ENCODE results near the gene COMMD1. TPM values are rescaled to one million over a fixed set of nuclear protein-coding genes. Genes with fewer than 3 reads are reported as not detected.
"Not testable (repeated sequence)": the region's sequence is repeated elsewhere in the genome, so short reads cannot be mapped to it uniquely, and the experiment has no call there.

COMMD1 gene
- total RNA-seq, 1 donor from 2014 or later: 31.4 TPM

DNA sequence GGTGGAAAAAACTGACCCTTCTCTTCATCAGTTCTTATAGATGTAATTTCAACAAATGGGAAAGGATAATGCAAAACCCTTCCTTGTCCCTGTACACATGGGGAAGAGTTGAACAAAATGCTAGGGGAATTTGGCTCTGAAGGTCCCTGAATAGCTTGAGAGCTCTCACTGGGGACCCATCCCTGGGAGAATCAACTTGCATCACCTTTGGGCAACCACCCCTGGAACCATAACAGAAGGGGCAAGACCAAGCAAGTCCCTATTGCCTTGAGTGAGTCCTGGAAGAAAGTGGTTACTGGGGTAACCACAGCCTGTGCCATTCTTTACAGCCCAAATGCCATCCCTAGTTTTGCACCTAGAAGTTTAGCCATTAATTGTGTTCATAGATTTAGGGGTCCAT is 238.2 kb downstream of the COMMD1 start:
- no peak for ATAC-seq

DNA sequence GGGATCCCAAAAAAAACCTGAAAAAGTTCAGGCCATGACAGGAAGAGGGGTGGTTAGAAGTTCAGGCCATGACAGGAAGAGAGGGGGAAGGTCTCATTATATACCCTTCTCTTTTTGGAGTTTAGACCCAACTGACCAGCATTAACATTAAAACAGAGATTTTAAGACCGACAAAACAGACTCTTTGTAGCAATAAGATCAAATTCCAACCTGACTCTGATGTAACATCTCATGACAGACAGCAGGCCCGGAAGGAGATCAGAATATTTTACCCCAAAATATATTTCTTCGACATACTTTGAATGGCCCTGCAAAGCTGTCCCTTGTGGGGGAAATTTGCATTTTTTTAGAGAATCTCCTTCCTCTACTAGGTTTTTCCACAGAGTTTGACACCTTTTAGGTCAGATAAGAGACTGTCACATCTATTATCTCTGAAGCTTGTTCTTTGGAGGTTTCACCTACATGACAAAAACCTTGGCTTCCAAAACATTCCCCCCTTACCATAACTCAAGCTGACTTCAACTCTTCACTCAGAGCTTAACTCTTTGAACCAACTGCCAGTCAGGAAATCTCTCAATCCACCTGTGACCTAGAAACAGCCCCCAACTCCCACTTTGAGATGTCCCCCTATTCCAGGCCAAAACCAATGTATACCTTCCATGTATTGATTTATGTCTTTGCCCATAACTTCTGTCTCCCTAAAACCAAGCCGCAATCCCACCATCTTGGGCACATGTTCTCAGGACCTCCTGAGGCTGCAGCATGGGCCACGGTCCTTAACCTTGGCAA is 239.4 kb downstream of the COMMD1 start:
- no peak for ATAC-seq

DNA sequence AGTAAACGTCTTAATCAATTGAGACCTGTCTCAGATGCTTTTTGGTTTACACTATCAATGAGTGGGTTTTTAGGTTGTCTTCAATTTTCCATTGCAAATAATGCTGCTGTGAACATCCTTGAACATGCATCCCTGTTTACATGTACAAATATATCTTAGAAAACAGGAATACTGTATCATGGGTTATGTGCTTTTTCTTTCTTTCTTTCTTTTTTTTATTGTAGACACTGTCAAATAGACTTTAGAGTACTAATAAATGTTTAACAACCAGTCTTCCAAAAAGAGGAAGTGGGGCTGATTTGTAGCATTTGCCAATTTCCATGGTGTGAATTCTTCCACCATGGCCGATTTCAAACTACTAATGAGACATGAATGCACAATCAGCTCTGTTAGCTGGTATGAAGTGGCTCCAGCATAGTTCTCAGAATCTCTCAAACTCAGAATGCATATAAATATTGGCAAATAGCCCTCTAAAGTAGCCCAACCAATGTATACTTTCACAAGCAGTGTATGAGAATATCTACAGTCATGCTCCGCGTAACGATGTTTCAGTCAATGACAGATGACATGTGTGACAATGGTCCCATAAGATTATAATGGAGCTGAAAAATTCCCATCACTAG is 240.1 kb downstream of the COMMD1 start:
- ATAC-seq: no peak

DNA sequence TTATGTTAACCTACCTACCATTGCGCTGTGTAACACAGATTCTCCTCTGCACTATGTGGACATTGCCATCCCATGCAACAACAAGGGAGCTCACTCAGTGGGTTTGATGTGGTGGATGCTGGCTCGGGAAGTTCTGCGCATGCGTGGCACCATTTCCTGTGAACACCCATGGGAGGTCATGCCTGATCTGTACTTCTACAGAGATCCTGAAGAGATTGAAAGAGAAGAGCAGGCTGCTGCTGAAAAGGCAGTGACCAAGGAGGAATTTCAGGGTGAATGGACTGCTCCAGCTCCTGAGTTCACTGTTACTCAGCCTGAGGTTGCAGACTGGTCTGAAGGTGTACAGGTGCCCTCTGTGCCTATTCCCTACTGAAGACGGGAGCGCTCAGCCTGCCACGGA is 241.3 kb downstream of the COMMD1 start:
- ATAC-seq: not testable (repeated sequence)

DNA sequence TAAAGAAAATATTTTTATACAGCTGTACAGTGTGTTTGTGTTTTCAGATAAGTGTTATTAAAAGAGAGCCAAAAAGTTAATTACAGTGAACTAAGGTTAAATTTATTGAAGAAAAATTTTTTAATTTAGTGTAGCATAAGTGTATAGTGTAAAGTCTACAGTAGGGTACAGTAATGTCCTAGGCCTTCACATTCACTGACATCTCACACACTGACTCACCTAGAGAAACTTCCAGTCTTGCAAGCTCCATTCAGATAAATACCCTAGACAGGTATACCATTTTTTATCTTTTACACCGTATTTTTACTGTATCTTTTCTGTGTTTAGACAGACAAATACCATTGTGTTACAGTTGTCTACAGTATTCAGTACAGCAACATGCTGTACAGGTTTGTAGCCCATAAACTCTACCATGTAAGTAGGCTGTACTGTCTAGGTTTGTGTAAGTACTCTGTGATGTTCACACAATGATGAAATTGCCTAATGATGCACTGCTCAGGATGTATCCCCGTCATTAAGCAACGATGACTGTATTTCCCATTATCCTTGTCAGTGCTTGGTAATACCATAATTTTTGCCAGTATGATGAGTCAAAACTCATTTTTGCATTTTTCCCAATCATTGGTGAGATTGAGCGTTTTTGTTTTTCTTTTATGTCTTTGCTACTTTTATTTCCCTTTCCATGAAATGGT is 242.3 kb downstream of the COMMD1 start:
- ATAC-seq: peak; percentile 52

DNA sequence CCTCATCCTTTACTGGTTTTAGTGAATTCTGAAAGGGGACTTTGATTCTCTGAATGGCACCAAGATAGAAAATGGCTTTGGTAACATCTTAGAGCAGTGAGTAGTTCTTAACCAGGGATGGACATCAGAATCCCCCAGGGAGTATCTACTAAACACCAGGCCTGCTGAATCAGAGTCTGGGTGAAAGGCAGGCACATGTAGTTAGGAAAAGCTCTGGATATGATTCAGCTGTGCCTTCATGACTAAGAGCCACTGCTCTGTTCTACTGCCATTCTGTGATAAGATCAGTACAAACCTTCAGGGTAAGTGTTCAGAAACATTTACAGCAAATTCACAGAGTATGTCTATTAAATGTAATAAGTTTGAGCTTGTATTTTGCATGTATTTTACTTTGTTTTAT is 244.2 kb downstream of the COMMD1 start:
- ATAC-seq: no peak

DNA sequence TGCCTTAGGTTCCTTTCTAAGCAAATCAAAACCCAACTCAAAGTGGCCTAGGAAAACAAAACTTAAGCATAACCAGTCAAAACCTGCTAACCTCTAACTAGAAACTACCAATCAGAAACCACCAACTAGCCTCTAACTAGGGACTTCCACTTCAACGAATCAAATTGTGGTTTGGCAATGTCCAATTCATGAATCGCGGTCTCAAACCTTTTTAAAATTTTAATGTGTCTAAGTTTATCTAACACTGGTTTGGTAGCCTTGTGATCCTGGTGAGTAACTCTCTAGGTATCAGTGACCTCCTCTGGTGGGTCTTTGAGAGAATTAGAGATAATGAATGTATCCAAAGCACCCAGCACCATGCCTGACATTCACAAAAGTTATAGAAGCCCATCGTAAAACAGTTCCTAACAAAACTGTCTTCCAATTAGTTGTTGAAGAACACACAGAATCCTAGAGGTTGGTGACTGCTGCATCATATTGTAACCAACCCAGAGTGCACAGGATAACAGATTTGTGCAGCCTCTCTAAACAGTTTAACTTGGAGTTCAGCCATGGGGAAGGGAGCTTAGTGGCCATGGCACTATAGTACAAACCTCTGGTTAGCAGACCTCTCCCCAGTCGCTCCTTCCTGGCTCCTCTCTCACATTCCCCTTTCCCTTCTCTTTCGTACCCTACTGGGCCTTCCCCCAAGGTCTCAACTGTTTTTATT is 245.3 kb downstream of the COMMD1 start:
- ATAC-seq: no peak

DNA sequence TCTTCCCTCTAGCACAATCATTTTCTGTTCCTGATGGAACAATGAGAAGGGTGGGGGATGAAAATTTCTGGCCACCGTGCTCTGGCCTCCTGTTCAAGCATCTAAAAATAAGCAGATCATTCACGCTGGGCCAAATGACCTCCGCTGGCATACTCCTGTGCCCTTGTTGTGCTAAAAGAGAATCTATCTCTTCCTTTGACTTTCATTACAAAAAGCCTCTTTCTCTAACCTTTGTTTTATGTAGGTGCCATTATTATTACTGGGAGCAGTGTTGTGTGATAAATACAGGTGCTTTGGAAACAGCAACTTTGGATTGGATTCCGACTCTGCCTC is 245.8 kb downstream of the COMMD1 start:
- ATAC-seq: no peak

DNA sequence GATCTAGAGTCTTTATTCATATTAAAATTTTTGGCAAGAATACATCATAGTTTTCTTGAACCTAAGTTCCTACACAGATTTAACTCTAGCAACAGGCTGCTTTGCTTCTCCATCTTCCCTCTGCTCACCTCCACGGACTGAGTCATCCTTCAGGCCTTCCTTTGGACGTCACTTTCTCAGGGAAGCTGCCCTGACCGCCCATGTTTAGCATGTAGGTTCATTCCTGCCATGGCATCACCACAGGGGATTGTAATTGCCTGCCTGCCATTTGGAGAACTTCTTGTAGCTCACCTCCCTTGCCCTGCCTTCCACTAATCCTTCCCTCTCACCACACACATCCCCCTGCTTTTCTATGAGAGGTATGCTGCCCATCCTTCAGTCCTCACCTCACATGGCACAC is 246.5 kb downstream of the COMMD1 start:
- ATAC-seq: no peak

DNA sequence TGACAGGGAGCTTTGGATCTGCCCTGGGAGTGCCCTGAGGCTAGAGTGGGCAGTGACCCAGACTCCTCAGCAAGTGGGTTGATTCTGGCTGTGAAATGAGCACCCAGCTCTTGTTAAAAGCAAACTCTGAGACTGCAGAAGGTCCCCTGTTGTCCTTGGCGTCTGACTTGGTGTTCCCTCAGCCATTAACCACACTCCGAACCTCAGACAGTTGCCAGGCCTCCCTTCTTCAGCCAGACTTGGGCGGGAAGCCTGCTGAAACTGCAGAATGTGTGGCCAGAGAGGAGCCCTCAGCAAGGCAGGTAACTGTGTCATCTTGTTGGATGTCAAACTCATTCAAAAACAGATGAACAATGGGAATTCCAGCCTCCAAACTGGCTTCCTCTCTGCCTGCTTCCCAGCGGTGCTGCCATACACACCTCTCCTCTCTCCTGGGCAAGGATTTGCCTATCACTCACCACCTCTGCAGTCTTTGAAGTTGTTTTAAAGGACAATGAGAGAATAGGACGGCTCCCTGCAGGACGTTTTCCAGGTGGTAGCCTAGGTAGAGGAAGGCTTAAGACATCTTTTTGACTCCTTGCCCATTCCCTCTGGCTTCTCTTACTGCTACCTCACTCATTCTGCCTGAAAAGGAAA is 251.5 kb downstream of the COMMD1 start:
- ATAC-seq: no peak

DNA sequence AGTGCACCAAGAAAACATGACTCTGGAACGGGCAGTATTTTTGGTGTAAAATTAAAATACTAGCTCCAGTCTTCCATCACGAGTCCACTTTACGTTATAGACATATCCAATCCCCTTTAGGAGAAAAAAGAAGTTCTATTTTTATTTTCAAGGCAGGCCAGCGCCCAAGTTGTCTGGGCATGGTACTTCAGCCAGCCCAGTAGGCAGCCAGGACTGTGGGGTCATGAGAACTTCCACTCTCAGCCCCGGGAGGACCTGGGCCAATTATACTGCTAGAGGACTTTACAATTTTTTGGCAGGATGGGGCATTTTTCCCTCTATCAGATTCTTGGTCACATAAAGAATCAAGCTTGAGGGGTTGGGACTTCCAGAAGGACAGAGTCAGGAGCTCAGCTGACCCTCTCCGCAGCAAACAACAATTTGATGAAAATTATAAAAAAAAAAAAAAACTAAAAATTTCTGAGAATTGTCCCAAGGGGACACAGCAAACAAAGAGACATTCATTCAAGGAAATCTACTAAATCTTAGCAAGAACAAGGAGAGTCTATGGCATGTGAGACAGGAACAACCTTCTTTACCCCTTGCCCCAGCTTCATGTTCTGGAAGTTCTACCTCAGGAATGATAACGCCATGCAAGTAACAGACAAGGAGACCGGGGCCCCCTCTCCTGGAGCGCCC is 253.1 kb downstream of the COMMD1 start:
- no peak for ATAC-seq

DNA sequence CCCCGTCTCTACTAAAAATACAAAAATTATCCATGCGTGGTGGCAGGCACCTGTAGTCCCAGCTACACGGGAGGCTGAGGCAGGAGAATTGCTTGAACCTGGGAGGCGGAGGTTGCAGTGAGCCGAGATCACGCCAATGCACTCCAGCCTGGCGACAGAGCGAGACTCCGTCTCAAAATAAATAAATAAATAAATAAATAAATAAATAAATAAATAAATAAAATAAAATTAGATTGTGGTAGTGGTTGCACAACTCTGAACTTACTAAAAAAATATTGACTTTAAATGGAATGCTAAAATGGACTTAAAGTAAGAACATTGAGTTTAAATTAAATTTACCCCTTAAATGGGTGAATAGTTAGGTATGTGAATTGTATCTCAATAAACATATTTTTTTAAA is 255.2 kb downstream of the COMMD1 start:
- not testable (repeated sequence) for ATAC-seq

DNA sequence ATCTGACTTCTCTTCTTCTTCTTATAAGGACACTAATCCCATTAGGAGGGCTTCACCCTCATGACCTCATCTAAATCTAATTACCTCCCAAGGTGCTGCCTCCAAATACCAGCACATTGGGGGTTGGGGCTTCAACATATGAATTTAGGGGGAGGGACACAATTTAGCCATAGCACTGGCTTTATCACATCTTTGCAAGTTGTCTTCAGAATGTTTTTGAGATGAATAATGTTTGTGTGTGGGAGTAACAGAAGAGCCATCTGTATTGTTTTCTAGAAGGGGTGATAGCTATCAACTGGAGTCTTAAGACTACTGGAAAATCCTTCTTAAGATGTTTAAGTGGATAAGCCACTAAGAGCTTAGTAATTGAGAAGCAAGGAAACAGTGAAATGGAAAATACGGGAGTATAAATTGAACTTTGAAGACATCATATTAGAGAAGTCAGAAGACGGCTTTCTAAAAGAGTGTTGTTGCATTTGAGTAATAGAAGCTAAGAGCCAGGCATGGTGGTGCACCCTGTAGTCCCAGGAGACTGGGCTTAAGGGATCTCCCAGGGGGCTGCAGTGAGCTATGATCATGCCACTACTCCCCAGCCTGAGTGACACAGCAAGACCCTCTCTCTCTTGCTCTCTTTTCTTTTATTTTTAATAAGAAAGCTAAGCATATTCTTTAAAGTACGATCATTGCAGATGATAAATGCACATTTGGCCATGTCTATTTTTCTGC is 257.8 kb downstream of the COMMD1 start:
- no peak for ATAC-seq

DNA sequence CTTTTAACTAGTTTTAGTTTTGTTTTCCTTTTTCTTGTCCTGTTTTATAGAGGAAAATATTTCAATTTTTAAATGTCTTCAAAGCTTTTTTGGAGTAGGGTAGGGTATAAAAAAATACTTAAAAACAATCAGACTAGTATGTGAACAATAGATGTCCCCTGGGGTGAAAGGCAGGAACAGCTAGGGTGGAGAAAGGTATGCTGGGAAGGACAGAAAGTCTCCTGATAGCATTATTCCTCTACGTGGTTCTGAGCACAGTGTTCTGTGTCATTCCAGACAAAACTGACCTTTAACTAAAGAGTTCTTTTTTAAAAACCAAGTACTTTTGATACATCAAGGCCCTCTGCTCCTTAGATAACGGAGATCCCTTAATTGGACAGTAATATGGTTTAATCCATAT is 258.4 kb downstream of the COMMD1 start:
- no peak for ATAC-seq

DNA sequence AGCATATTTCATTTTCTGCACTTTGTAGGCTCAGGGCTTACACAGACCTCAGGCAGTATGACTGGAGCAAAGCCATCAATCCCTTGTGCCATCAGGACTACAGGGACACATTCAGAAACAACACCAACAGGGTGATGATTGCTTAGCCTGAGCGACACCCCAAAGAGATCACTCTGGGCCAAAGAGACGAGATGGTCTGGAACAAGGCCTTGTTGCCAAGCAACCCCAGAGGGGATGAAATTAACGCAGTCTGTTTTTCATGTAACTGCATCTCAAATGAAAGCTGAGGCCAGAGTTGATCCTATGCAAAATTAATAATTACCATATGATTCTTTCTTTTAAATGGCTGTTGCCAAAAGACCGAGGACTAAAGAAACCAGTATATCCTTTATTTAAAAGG is 270.3 kb downstream of the COMMD1 start:
- ATAC-seq: no peak

DNA sequence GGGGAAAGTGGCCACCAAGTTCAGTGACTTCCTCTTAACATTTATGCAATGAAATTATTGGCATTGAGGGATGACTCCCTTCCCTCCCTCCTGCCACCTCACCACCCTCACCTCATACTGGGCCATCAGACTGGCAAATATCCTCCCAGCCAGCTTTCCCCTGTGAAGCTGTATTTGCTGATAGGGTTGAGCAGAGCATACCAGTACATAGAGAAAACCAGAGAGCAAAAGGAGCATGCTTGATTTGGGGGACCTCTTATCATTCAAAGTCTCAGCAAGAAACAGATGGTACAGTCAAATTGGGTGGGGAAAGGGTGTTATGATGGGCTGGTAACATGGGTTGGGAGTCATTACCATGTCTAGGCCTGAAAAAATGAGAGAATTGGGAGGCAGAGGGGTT is 271.3 kb downstream of the COMMD1 start:
- ATAC-seq: no peak

DNA sequence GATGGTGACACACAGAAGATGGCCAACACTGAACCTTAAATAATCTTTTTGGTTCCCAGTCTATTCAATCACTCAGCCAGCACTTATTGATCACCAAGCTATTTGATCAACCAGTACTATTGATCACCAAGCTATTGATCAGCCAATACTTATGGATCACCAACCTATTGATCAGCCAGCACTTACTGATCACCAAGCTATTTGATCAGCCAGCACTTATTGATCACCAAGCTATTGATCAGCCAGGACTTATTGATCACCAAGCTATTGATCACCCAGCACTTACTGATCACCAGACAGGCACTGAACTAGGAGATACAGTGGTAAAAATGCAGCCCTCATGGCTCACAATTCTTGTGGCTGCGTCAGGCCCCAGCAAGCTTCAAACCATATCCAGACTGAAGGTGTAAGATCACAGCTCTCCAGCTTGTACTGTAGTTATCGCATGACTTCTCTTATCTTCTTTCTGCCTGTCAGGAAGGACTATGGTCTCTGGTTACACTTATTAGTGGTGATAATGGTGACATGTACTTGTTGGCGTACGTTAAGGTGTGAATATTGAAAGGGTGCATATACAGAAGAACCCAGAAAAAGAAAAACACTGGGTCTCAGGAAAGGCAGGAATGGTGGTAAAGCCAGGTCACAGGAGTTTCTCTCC is 272.0 kb downstream of the COMMD1 start:
- ATAC-seq: no peak

DNA sequence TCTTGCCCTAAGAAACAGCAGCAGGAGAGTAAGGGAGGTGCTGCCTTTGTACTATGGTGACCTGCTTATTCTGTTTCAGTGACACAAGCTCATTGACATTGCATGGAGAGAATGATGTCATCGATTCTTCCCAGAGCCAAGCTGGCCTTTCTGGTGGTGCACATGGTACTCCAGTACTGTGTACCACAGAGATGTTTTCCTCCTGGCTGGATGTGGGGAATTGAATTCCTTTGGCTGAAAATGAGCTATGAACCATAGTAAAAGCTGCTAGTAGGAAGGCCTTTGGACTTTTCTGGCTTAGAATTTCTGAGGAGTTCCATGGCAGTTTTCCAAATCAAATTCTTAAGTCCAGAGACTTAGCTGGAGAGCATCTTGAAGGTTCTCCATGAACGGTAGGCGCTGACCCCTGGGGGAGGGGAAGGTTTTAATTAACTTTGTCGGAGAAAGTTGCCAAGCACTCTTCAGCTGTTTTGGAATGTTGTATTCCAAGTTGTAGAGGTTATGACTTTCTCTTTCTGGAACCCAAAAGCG is 273.3 kb downstream of the COMMD1 start:
- ATAC-seq: no peak

DNA sequence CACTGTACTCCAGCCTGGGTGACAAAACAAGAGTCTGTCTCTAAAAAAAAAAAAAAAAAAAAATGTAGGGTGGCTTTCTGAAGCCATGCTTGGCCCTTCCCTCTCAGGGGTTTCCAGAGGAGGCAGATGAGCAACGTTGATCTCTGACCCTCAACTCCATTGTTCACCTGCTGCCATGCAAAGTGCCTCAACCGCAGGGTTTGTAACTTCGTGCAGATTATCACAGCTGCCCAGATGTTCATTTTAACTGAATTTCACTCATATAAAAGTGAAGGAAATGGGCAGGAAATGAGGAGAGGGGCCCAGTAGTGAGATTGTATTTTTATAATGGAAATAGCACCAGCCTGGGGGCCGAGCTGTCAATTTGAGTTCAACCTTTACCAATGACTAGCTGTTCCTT is 275.5 kb downstream of the COMMD1 start:
- ATAC-seq: no peak

DNA sequence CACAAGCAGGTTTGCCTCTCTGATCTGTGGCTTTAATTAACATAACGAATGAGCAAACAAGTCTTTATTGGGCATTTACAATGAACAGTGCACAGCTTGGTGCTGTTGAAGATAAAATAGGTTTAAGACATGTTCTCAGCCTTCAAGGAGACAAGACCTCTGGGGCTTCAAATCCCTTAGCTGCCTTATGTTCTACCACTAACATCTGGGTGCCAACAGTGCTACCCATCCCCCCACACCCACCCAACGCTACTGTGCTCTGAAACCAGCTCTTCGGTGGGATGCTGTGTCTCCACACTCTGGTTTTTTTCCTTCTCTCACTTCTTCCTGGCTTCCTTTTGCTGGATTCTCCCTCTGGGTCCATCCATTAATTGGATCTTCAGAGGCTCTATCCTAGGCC is 276.4 kb downstream of the COMMD1 start:
- no peak for ATAC-seq
